ENCODE results near the gene PDCD2L.
A peak's percentile ranks its signal among the peaks of the same experiment; 100 is the strongest.
"Not testable (repeated sequence)": the region's sequence is repeated elsewhere in the genome, so short reads cannot be mapped to it uniquely, and the experiment has no call there.

The PDCD2L gene

DNA sequence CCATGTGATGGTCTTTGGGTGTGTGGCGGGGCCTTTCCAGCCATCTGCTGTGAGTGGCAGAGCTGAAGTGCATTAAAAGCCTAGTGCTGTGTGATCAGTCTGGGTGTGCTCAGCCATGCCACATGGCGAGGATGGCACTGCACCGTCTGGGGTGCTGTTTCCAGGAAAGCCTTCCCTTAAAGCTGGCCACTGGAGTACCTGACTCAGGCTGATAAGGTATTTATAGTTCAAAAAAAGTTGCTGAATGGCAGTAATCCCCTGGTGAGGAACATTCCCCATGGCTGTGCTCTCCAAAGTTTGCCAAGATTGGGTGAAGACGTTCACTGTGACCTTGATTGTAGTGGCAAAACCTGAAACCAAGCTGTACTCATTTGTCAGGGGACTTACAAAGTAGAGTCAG, 33.2 kb upstream of the PDCD2L start:
- no peak for DNase-seq
- intact Hi-C loops (cut with DNase I) = no loop called here

DNA sequence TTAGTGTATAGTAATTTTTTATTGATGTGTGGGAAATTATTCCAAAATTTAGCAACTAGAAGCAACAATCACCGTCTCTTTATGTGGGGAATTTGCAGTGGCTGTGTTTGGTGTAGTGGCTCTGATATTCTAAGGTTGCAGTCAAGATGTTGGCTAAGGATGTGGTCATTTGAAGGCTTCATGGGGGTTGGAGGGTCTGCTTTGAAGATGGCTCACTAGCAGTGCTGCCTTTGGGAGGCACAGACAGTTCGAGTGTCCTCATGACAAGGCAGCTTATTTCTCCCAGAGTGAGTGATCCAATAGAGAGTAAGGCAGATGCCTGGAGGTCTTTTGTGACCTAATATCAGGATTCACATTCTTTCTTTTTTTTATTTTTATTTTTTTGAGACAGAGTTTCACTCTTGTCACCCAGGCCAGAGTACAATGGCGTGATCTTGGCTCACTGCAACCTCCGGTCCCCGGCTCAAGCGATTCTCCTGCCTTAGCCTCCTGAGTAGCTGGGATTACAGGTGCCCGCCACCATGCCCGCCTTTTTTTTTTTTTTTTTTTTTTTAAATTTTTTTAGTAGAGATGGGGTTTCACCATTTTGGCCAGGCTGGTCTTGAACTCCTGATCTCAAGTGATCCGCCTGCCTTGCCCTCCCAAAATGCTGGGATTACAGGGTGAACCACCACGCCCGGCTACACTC, 30.5 kb upstream of the PDCD2L start:
- no peak for DNase-seq
- intact Hi-C loops (cut with DNase I) = no loop called here

DNA sequence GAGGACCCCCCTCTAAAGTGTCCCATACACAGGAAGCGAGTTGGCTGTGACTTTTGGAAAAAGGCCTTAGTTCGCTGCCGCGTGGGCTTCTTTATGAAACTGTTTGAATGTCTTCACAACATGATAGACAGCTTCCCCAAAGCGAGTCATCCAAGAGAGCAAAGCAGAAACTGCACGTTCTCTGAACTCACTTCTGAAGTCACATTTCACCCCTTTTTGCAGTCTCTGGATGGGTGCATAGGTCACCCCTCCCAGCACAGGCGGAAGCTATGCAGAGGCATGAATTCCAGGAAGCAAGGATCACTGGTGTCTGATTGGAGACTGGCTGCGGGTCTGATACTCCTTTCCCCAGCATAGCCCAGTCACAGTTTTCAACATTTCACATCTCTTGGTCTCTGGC, 28.6 kb upstream of the PDCD2L start:
- DNase-seq = no peak
- intact Hi-C loops (cut with DNase I) = no loop called here

DNA sequence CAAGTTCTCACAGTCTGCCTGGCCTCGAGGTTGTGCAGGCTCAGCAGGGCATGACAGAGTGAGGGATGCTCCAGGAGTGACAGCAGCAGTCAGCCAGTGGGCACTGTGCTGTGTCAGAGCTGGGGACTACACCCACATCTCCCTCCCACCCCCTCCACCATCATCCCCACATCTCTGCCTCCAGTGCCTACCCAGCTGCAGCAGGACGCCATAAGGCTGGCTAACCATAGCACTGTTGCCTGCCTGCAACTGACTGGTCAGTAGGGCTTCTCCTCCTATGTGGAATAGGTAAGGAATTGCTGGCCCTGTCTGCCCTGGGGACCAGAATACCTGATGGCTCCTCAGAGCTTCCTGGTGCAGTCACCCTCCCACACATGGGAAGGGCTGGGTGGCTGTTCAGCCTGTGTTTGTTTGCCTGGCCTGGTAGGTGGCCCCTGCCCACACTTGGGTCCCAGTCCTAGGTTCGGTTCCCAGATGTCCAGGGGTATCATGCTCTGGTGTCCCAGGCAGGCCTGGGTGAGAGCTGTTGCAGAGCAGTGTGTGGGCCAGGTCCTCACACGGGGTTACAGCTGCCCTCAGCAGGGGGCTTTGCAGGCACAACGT, 23.5 kb upstream of the PDCD2L start:
- no peak for DNase-seq
- intact Hi-C loops (cut with DNase I) = no loop called here

DNA sequence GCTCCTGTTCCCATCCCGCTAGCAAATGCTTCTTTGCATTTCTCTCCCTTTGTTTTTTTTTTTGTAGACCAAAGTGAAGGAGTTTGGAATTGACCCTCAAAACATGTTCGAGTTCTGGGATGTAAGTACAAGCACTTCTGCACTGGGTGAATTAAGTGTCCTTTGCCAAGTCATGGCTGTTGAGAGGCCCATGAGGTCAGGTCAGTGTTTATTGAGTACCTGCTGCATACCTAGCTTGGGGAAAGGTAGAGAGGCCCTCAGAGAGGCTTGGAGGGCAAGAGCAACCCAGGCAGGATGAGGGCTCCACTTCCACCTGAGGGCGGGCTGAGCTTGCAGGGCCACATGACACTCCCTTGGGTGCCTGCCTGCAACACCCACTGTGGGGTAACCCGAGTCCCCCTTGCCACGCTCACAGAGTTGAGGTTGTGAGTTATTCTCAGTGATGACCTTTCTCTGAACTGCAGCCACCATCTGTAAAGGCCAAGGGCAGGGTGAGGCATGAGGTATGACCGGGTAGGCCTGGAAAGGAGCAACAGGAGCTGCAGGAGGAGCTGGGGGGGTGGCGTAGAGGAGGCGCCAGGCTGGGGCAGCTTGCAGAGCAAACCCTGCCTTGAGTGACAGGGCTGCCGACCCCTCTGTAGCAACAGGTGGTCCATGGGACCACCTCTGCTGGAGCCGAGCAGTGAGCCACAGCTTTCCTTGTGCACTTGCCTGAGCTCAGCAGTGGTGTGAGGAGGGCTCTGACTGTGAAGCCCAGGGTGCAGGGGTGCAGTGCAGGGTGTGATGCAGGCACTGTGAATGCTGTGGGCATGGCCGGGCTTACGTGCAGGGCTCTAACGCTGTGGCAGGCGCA, 22.6 kb upstream of the PDCD2L start:
- no peak for DNase-seq
- intact Hi-C loops (cut with DNase I) = no loop called here

DNA sequence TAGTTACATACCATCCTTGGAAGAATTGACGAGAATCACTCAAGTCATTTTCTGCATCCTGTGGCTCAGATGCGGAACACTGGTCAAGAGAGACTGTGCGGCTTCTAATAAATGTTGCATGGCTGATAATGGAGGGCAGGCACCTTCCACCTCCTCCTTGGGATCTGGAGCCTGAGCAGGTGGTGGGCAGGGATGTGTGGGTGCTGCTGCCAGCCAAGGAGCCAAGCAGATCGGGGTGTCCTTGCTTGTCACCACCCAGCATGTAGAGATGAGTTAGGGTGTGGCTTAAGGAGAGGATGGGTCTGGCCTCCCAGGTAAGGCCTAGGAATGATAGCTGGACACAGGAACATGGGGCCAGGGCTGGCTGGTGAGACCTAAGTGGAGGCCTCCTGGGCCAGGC, 21.7 kb upstream of the PDCD2L start:
- DNase-seq = no peak
- intact Hi-C loops (cut with DNase I) = no loop called here

DNA sequence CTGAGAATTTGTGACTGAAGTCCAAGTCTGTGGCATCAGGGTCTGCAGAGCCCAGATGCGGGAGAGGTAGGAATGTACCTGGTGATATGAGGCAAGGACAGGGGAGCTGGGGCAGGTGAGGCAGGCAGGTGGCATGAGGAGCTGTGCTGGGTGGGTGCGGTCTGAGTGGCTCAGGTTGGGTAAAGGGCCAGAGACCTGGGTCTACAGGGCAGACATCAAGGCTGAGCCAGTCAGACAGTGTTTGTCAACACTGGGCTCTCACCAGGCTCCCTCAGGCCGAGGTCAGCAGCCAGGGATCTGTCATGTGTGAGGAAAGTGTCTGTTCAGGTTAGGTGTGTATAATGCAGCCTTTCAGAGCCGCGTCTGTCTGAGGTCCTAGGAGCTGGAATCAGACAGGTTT, 20.6 kb upstream of the PDCD2L start:
- intact Hi-C loops (cut with DNase I) = no loop called here
- DNase-seq = no peak

DNA sequence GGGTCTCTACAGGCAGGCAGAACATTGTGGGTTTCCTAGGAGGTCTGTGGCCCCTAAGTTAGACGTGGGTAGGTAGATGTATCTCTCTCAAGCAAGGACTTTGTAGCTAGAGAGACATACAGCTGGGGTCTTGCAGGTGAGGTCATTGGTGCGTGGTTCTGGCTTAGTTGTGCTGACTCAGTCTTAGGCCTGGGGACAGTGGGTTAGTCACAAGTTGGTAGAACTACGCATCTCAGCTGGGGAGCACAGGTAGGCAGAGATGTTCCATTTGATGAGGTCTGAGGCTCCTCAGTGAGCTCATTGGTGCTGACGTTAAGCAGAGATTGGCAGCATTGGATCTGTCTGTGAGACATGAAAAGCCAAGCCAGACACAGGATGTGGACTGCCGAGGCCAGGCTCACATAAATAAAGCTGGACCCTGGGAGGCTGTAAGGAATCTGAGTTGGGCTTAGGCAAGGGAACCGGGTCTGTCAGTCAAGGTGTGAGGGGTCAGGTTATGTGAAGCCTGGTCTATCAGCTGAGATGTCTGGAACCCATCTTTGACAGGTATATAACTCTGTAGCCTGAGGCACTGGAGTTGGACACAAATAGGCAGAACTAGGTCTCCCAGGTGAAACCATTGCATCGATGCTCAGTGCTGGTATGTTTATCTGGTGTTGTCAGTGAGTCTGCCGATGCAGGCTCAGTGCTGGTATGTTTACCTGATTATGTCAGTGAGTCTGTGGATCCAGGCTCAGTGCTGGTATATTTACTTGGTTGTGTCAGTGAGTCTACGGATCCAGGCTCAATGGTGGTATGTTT, 17.4 kb upstream of the PDCD2L start:
- DNase-seq = no peak
- intact Hi-C loops (cut with DNase I) = no loop called here

DNA sequence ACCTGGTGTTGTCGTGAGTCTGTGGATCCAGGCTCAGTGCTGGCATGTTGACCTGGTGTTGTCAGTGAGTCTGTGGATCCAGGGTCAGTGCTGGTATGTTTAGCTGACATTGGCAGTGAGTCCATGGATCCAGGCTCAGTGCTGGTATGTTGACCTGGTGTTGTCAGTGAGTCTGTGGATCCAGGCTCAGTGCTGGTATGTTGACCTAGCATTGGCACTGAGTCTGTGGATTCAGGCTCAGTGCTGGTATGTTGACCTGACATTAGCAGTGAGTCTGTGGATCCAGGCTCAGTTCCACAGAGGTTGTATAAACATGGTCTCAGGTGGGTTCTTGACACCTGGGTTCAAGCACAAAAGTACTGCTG, 16.8 kb upstream of the PDCD2L start:
- intact Hi-C loops (cut with DNase I) = no loop called here
- DNase-seq = no peak

DNA sequence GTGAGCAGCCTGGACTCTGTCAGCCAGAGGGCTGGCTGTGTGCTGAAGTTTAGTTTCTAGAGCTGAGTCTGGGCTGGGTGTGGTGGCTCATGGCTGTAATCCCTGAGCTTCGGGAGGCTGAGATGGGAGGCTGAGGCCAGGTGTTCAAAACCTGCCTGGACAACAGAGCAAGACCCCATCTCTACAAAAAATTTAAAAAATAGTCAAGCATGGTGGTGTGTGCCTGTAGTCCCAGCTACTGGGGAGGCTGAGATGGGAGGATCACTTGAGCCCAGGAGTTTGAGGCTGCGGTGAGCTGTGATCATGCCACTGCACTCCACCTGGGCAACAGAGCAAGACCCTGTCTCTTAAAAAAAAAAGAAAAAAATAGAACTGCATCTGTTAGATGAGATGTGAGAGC, 15.5 kb upstream of the PDCD2L start:
- DNase-seq; intact Hi-C loops (cut with DNase I): not testable (repeated sequence)

DNA sequence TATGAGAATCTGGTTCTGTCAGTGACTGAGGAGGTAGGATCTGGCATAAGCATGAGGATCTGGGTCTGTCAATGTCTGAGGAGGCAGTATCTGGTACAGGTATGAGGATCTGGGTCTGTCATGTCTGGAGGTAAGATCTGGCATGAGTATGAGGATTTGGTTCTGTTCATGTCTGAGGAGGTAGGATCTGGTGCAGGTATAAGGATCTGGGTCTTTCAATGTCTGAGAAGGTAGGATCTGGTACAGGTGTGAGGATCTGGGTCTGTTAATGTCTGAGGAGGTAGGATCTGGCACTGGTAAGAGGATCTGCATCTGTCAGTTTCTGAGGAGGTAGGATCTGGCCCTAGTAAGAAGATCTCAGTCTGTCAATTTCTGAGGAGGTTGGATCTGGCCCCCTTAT, 12.4 kb upstream of the PDCD2L start:
- no peak for DNase-seq
- intact Hi-C loops (cut with DNase I) = no loop called here

DNA sequence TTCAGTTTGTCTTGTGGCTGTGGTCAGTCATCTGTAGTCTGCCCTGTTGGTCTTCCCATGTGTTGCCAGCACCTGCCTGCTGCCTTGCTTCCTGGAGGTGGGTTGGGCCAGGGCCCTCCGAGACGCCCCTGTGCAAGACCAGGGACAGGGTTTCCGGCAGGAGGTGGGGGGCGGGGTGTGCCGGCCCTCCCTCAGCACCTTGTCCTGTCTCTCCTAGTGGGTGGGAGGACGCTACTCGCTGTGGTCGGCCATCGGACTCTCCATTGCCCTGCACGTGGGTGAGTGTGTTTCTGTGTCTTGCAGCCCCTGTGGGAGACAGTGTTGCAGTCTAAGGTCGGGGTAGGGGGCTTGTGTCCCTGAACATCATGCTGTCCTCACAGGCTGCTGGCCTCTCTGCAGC, 11.2 kb upstream of the PDCD2L start:
- intact Hi-C loops (cut with DNase I) = no loop called here
- DNase-seq = peak in 2 of 10 donors; percentile 69 to 81

DNA sequence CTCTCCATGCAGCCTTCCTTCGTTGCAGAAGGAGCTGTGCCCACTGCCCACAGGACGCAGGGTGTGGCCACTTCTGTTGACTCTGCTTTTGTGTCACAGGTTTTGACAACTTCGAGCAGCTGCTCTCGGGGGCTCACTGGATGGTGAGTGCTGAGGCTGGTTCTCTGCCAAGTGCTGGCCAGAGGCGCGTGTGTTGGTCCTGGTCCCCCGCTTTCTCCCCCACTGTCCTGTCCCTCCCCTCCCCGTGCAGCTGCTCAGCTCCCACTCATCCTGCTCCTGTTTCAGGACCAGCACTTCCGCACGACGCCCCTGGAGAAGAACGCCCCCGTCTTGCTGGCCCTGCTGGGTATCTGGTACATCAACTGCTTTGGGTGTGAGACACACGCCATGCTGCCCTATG, 10.6 kb upstream of the PDCD2L start:
- intact Hi-C loops (cut with DNase I) = no loop called here
- DNase-seq = peak in 7 of 10 donors; percentile 13 to 89 (median 25)

DNA sequence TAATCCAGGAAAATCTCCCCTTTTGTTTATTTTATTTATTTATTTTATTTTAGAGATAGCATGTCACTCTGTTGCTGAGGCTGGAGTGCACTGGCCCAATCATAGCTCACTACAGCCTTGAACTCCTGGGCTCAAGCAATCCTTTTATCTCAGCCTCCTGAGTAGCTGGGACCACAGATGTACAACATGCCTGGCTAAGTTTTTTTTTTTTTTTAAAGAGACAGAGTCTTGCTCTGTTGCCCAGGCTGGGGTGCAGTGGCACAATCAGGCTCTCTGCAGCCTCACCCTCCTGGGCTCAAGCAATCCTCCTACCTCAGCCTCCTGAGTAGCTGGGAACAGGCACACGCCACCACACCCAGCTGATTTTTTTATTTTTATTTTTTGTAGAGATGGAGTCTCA, 6.3 kb upstream of the PDCD2L start:
- intact Hi-C loops (cut with DNase I) = no loop called here

DNA sequence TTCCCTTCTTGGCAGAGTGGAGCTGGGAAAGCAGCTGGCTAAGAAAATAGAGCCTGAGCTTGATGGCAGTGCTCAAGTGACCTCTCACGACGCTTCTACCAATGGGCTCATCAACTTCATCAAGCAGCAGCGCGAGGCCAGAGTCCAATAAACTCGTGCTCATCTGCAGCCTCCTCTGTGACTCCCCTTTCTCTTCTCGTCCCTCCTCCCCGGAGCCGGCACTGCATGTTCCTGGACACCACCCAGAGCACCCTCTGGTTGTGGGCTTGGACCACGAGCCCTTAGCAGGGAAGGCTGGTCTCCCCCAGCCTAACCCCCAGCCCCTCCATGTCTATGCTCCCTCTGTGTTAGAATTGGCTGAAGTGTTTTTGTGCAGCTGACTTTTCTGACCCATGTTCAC, 4.3 kb upstream of the PDCD2L start:
- peak in 2 of 10 donors; percentile 64 to 75 for DNase-seq
- intact Hi-C loops (cut with DNase I) = no loop called here

More for the DNA sequence above, 6.3 kb upstream of the PDCD2L start:
- DNase-seq = peak in 2 of 10 donors; percentile 2 to 4

DNA sequence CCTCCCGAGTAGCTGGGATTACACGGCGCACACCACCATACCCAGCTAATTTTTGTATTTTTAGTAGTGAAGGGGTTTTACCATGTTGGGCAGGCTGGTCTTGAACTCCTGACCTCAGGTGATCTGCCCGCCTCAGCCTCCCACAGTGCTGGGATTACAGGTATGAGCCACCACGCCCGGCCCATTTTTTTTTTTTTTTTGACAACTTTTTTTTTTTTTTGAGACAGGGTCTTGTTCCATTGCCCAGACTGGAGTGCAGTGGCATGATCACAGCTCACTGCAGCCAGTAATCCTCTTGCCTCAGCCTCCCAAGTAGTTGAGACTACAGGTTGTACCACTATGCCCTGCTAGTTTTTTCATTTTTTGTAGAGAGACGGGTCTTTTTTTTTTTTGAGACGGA, 3.4 kb upstream of the PDCD2L start:
- intact Hi-C loops (cut with DNase I) = not testable (repeated sequence)
- peak in 1 of 10 donors; percentile 22 for DNase-seq

DNA sequence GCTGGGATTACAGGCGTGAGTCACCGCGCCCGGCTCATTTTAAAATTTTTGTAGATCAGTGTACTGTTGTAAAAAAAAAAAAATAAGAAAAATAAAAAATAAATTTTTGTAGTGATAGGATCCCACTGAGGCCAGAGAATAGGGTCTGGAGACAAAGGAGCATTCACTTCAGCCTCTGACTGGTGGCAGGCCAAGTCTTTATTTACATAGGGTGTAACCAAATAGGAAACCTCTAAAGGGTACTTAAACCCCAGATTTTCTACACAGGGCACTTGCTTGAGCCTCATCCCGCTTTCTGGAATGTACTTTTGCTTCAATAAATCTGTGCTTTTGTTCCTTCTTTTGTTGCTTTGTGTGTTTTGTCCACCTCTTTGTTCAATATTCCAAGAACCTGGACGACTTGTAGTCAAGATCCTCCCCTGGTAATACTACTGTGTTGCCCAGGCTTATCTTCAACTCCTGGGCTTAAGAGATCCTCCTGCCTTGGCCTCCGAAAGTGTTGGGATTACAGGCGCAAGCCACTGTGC, 2.1 kb upstream of the PDCD2L start:
- peak in 2 of 10 donors; percentile 19 to 26 for DNase-seq
- intact Hi-C loops (cut with DNase I) = no loop called here

DNA sequence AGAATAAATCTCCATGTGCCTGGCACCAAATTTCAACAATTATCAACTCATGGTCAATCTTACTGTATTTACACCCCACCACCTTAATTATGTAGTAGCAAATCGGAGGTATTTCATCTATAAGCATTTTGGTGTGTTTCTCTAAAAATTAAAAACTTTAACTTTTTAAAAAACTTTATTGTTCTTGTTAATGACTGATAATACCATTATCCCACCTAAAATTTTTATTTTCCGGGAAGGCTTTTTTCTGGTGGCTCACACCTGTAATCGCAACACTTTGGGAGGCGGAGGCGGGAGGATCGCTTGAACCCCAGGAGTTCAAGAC, 453 bp upstream of the PDCD2L start:
- DNase-seq = no peak
- intact Hi-C loops (cut with DNase I) = no loop called here

DNA sequence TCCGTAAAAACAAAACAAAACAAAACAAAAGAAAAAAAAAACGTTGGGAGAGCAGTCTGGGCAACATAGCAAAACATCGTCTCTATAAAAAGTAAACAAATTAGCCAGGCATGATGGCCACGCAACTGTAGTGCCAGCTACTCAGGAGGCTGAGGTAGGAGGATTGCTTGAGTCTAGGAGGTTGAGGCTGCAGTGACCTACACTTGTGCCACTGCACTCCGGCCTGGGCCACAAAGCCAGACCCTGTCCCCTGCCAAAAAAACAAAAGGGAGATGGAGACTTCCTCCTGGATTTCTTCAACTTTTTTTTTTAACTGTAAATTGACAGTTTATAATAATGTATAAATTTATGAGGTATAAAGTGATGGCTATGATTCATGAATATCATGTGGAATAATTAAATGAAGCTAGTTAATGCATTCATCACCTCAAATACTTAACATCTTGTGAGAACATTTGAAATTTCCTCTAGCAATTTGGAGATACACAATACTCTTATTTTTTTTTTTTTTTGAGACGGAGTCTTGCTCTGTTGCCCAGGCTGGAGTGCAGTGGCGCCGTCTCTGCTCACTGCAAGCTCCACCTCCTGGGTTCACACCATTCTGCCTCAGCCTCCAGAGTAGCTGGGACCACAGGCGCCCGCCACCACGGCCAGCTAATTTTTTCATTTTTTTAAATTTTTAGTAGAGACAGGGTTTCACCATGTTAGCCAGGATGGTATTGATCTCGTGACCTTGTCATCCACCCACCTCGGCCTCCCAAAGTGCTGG, 1.9 kb downstream of the PDCD2L start:
- peak in 2 of 10 donors; percentile 62 to 67 for DNase-seq
- intact Hi-C loops (cut with DNase I) = no loop called here

DNA sequence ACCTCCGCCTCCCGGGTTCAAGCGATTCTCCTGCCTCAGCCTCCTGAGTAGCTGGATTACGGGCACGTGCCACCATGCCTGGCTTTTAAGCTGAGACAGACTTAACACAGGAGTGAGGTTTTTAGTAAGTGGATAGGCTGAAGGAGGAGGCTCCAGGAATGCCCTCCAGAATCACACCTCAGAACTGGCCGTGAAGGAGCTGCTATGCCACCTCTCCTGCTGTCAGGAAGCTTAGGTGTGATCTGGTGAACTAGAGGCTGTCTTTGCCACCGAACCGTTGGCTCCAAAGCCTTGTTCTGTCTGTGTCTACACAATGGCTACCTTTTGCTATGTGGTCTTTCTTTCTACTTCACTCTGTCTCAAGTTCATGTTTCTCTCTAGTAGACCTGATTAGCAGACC, 4.2 kb downstream of the PDCD2L start:
- intact Hi-C loops (cut with DNase I) = no loop called here
- peak in 1 of 10 donors; percentile 52 for DNase-seq
